Activated CD8-positive, alpha-beta memory T cell treated with anti-CD3 and anti-CD28 coated beads for 48 hours (primary cell): ENCODE measurements around the gene FRMPD1.
"Not testable (repeated sequence)": the region's sequence is repeated elsewhere in the genome, so short reads cannot be mapped to it uniquely, and the experiment has no call there.

ENCODE experiments used
- DNase-seq, 3 experiments: peaks; one replicate each; pipeline ENCODE4 v3.0.0-alpha.2; 2020; ENCODE audit warnings: low read depth in 2 of 3, low spot score in 2 of 3

FRMPD1 gene

GRCh38 chr9:37650873-37651768 is at the start of gene FRMPD1:
Gene FRMPD1, plus strand, starts transcription at chr9:37650954. Its CDS starts 41,688 bp downstream, at chr9:37692642.
- DNase-seq = peak in 2 of 3 experiments; percentile 9 to 35

GRCh38 chr9:37602061-37602460 is 48.7 kb upstream of the FRMPD1 start:
- not testable (repeated sequence) for DNase-seq

GRCh38 chr9:37602817-37603216 is 47.9 kb upstream of the FRMPD1 start:
- no peak for DNase-seq

- no peak for DNase-seq
Measured at GRCh38 chr9:37604296-37604695, 46.5 kb upstream of the FRMPD1 start.

GRCh38 chr9:37608250-37608649 is 42.5 kb upstream of the FRMPD1 start:
- no peak for DNase-seq

- no peak for DNase-seq
Measured at GRCh38 chr9:37609735-37610397, 40.9 kb upstream of the FRMPD1 start.

GRCh38 chr9:37611014-37611413 is 39.7 kb upstream of the FRMPD1 start:
- no peak for DNase-seq

- no peak for DNase-seq
Measured at GRCh38 chr9:37611961-37612360, 38.8 kb upstream of the FRMPD1 start.

GRCh38 chr9:37617161-37617560 is 33.6 kb upstream of the FRMPD1 start:
- DNase-seq = no peak

- no peak for DNase-seq
Measured at GRCh38 chr9:37617832-37618231, 32.9 kb upstream of the FRMPD1 start.

GRCh38 chr9:37618817-37619216 is 31.9 kb upstream of the FRMPD1 start:
- DNase-seq = no peak

GRCh38 chr9:37619806-37620205 is 30.9 kb upstream of the FRMPD1 start:
- DNase-seq = no peak

GRCh38 chr9:37620396-37620795 is 30.4 kb upstream of the FRMPD1 start:
- no peak for DNase-seq

- DNase-seq = no peak
Measured at GRCh38 chr9:37621273-37622121, 29.3 kb upstream of the FRMPD1 start.

- DNase-seq = no peak
Measured at GRCh38 chr9:37622462-37622861, 28.3 kb upstream of the FRMPD1 start.

- DNase-seq = no peak
Measured at GRCh38 chr9:37623267-37623666, 27.5 kb upstream of the FRMPD1 start.

GRCh38 chr9:37624073-37624472 is 26.7 kb upstream of the FRMPD1 start:
- no peak for DNase-seq

GRCh38 chr9:37625036-37625757 is 25.6 kb upstream of the FRMPD1 start:
- DNase-seq = no peak

- no peak for DNase-seq
Measured at GRCh38 chr9:37625758-37626147, 25.0 kb upstream of the FRMPD1 start.

GRCh38 chr9:37626708-37627292 is 24.0 kb upstream of the FRMPD1 start:
- DNase-seq = no peak
